ENCODE data around the gene HSPD1.
"Not testable (repeated sequence)": the region's sequence is repeated elsewhere in the genome, so short reads cannot be mapped to it uniquely, and the experiment has no call there.

Gene HSPD1

DNA sequence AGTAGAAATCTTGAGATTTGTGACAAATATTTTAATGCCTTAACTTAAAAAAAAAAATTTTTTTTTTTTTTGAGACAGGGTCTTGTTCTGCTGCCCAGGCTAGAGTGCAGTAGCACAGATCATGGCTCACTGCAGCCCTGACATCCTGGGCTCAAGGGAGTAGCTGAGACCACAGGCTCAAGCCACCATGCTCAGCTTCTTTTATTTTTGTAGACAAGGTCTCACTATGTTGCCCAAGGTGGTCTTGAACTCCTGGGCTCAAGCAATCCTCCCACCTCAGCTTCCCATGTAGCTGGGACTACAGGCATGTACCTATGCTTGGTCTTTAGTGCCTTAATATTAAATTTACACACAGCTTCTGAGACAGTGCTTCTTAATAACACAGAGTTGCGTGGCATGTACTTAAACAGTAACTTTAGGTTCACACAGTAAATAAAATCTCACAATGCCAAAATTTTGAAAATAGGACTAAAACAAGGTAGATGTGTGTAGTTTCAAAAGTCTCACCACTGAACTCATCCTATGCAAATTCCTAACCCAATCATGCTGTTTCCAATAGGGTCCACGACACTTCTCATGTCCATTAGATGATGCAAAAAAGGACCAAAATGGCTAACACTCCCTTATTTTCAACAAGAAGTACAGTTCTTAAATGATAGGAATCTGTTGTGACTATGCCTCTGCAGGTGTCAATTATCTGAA is 4.1 kb downstream of the HSPD1 start:
- H3K9me2 ChIP-seq (replicated peaks; ENCODE audit: insufficient read depth, low read length), result no peaks in the 10 kb centered on the region
- peaks cover 67% of the 10 kb centered on the region for H3K36me3 ChIP-seq (replicated peaks; ENCODE audit: insufficient read depth, low read length)
- no peak overlapping the region for H3K27ac ChIP-seq (ENCODE audit: low read length)
- H3K9ac ChIP-seq (ENCODE audit: low read length), result no peak overlapping the region
- peaks cover 20% of the 10 kb centered on the region for H3F3A ChIP-seq (ENCODE audit: insufficient read depth, low read length)
- H3K4me1 ChIP-seq (ENCODE audit: low read length), result peaks cover 23% of the 10 kb centered on the region
- TF ChIP-seq, protein P1, sequence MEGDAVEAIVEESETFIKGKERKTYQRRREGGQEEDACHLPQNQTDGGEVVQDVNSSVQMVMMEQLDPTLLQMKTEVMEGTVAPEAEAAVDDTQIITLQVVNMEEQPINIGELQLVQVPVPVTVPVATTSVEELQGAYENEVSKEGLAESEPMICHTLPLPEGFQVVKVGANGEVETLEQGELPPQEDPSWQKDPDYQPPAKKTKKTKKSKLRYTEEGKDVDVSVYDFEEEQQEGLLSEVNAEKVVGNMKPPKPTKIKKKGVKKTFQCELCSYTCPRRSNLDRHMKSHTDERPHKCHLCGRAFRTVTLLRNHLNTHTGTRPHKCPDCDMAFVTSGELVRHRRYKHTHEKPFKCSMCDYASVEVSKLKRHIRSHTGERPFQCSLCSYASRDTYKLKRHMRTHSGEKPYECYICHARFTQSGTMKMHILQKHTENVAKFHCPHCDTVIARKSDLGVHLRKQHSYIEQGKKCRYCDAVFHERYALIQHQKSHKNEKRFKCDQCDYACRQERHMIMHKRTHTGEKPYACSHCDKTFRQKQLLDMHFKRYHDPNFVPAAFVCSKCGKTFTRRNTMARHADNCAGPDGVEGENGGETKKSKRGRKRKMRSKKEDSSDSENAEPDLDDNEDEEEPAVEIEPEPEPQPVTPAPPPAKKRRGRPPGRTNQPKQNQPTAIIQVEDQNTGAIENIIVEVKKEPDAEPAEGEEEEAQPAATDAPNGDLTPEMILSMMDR (IDR thresholded peaks at IDR 0.05; ENCODE audit: low read length), result no peak
- TF ChIP-seq EZH2phosphoT487 (IDR thresholded peaks at IDR 0.05; ENCODE audit: low read length), result no peak
- H3K79me2 ChIP-seq (ENCODE audit: low read length), result peaks cover 93% of the 10 kb centered on the region
- peak overlapping the region; percentile 78 for H3K4me3 ChIP-seq (ENCODE audit: low read length)
- no peak for DNase-seq
- no peaks in the 10 kb centered on the region for H3K27me3 ChIP-seq (replicated peaks; ENCODE audit: insufficient read depth, low read length)
- peak overlapping the region; percentile 83 for H3K4me2 ChIP-seq (ENCODE audit: low read depth, low read length)
- no peak overlapping the region for H2AFZ ChIP-seq (ENCODE audit: low read length)
- peaks cover 38% of the 10 kb centered on the region for H4K20me1 ChIP-seq (ENCODE audit: insufficient read depth, low read length)
- no peaks in the 10 kb centered on the region for H3K9me3 ChIP-seq (replicated peaks; ENCODE audit: insufficient read depth, low read length)

DNA sequence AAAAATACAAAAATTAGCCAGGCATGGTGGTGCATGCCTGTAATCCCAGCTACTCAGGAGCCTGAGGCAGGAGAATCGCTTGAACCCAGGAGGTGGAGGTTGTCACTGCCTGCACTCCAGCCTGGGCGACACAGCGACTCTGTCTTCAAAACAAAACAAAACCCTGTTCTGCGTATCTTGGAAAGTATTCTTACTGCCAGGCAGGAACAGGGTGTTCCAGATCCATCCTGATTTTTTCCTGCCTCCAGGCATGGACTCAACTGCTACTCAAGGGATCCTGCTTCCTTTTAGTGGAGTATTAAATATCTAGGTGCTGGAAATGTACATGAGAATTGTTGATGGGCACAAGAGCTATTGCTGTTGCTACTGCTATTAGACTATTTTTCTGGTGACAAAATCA is 12.3 kb downstream of the HSPD1 start:
- H3K27me3 ChIP-seq (replicated peaks; ENCODE audit: insufficient read depth, low read length), result no peaks in the 10 kb centered on the region
- H3K4me3 ChIP-seq (ENCODE audit: low read length), result no peak overlapping the region
- H3K9me2 ChIP-seq (replicated peaks; ENCODE audit: insufficient read depth, low read length), result no peaks in the 10 kb centered on the region
- H2AFZ ChIP-seq (ENCODE audit: low read length), result no peak overlapping the region
- DNase-seq, result no peak
- H3K79me2 ChIP-seq (ENCODE audit: low read length), result peaks cover 44% of the 10 kb centered on the region
- H3K4me1 ChIP-seq (ENCODE audit: low read length), result peaks cover 4% of the 10 kb centered on the region; the same call in 1 of the 2 replicates
- no peaks in the 10 kb centered on the region for H3K9me3 ChIP-seq (replicated peaks; ENCODE audit: insufficient read depth, low read length)
- no peak for TF ChIP-seq EZH2phosphoT487 (IDR thresholded peaks at IDR 0.05; ENCODE audit: low read length)
- TF ChIP-seq, protein P1 (IDR thresholded peaks at IDR 0.05; ENCODE audit: low read length), result no peak
- TF ChIP-seq EZH2 (optimal IDR thresholded peaks at IDR 0.05; ENCODE audit: low read depth, low read length), result no peak
- H3K36me3 ChIP-seq (replicated peaks; ENCODE audit: insufficient read depth, low read length), result peaks cover 51% of the 10 kb centered on the region
- no peaks in the 10 kb centered on the region; the same call in 1 of the 2 replicates for H4K20me1 ChIP-seq (ENCODE audit: insufficient read depth, low read length)
- no peak overlapping the region for H3K27ac ChIP-seq (ENCODE audit: low read length)
- H3F3A ChIP-seq (ENCODE audit: insufficient read depth, low read length), result peaks cover 56% of the 10 kb centered on the region
- no peak overlapping the region for H3K4me2 ChIP-seq (ENCODE audit: low read depth, low read length)
- no peak overlapping the region for H3K9ac ChIP-seq (ENCODE audit: low read length)

DNA sequence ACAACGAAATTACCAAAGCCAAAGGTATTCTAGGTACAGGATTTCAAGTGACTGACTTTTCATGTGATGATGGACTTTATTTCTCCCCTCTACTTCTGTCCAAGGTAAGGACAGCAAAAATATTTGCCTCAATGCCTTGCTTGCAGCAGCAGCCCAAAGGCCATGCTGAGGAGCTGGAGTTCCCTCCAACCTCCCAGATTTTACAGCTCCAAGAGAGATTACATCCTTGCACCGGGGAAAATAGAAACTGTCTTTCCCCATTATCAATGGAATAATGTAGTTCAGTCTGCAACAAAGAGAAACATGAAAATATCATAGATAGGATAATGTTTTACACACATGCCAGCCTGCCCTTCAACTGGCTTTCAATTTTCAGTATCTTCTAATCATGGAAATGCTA is 13.5 kb downstream of the HSPD1 start:
- H3K27ac ChIP-seq (ENCODE audit: low read length), result no peak overlapping the region

DNA sequence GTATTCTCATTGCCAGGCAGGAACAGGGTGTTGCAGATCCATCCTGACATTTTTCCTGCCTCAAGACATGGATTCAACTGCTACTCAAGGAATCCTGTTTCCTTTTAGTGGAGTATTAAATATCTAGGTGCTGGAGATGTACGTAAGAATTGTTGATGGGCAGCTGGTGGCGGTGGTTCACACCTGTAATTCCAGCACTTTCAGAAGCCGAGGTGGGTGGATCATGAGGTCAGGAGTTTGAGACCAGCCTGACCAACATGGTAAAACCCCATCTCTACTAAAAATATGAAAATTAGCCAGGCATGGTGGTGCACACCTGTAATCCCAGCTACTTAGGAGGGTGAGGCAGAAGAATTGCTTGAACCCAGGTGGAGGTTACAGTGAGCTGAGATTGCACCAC is 15.4 kb downstream of the HSPD1 start:
- not testable (repeated sequence) for H3K27ac ChIP-seq (ENCODE audit: low read length); H2AFZ ChIP-seq (ENCODE audit: low read length); H4K20me1 ChIP-seq (ENCODE audit: insufficient read depth, low read length); H3K4me2 ChIP-seq (ENCODE audit: low read depth, low read length); H3K27me3 ChIP-seq (replicated peaks; ENCODE audit: insufficient read depth, low read length); H3K4me3 ChIP-seq (ENCODE audit: low read length); H3K9me2 ChIP-seq (replicated peaks; ENCODE audit: insufficient read depth, low read length); DNase-seq; H3K9ac ChIP-seq (ENCODE audit: low read length); H3K9me3 ChIP-seq (replicated peaks; ENCODE audit: insufficient read depth, low read length)
- Histone ChIP-seq H3F3A (ENCODE audit: insufficient read depth, low read length) (peaks cover 39% of the 10 kb centered on the region), H3K79me2 (ENCODE audit: low read length) (peaks cover 13% of the 10 kb centered on the region), H3K4me1 (ENCODE audit: low read length) (peaks cover 18% of the 10 kb centered on the region), H3K36me3 (replicated peaks; ENCODE audit: insufficient read depth, low read length) (peaks cover 24% of the 10 kb centered on the region)

More for the DNA sequence above, 13.5 kb downstream of the HSPD1 start:
- no peak overlapping the region for H2AFZ ChIP-seq (ENCODE audit: low read length)
- no peak overlapping the region for H3K4me3 ChIP-seq (ENCODE audit: low read length)
- peaks cover 10% of the 10 kb centered on the region for H3K4me1 ChIP-seq (ENCODE audit: low read length)
- peaks cover 41% of the 10 kb centered on the region for H3K36me3 ChIP-seq (replicated peaks; ENCODE audit: insufficient read depth, low read length)
- no peaks in the 10 kb centered on the region; the same call in 1 of the 2 replicates for H4K20me1 ChIP-seq (ENCODE audit: insufficient read depth, low read length)
- no peak overlapping the region for H3K4me2 ChIP-seq (ENCODE audit: low read depth, low read length)
- H3K27me3 ChIP-seq (replicated peaks; ENCODE audit: insufficient read depth, low read length), result no peaks in the 10 kb centered on the region
- H3K79me2 ChIP-seq (ENCODE audit: low read length), result peaks cover 32% of the 10 kb centered on the region
- no peak for DNase-seq
- no peaks in the 10 kb centered on the region for H3K9me2 ChIP-seq (replicated peaks; ENCODE audit: insufficient read depth, low read length)
- peaks cover 56% of the 10 kb centered on the region for H3F3A ChIP-seq (ENCODE audit: insufficient read depth, low read length)
- H3K9ac ChIP-seq (ENCODE audit: low read length), result no peak overlapping the region
- no peak for TF ChIP-seq EZH2phosphoT487 (IDR thresholded peaks at IDR 0.05; ENCODE audit: low read length)
- TF ChIP-seq EZH2 (optimal IDR thresholded peaks at IDR 0.05; ENCODE audit: low read depth, low read length), result no peak
- TF ChIP-seq, protein P1 (IDR thresholded peaks at IDR 0.05; ENCODE audit: low read length), result no peak
- no peaks in the 10 kb centered on the region for H3K9me3 ChIP-seq (replicated peaks; ENCODE audit: insufficient read depth, low read length)
